ENCODE results near the gene LY6G6D. TPM values are rescaled to one million over a fixed set of nuclear protein-coding genes. Genes with fewer than 3 reads are reported as not detected.

LY6G6D gene
- total RNA-seq, 3 donors from 2014 or later (not counting 1 experiment from before 2014, with no cell fraction given), result 0.94 TPM; not detected in 2

- no peaks in the 10 kb centered on the region for H3K27me3 Mint-ChIP-seq (ENCODE audit: low read depth in 2 of 2)
These were observed 48.4 kb downstream of the LY6G6D start for GRCh38 chr6:31763619-31763940.

DNA sequence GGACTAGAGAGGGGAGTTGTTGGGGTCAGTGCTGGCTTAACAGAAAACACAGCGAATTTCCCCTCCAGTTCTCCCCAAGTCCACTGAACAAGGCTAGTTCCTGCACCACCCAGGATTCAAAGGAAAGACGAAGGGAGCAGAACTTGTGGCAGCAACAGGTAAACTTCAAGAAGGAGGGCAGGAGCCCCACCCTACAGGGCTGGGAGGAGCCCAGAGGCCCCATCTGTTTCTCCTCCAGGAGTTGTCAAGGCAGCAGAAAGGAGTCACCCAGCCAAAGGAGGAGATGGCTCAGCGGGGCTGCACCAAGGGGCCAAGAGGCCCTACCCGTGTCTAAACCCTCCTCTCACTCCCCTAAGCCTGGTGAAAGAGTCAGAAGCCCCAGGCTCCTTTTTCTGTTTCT, 49.0 kb downstream of the LY6G6D start:
- Histone ChIP-seq H3K27me3 (ENCODE audit: control insufficient read depth, insufficient read depth, low read length) (no peaks in the 10 kb centered on the region), H3K4me3 (ENCODE audit: low read length) (no peak overlapping the region), H3K9me3 (ENCODE audit: control insufficient read depth, insufficient read depth, low read length) (no peaks in the 10 kb centered on the region), H3K27ac (ENCODE audit: low read length) (no peak overlapping the region), H3K4me1 (ENCODE audit: control insufficient read depth, insufficient read depth, low read length) (no peaks in the 10 kb centered on the region), H3K36me3 (ENCODE audit: control insufficient read depth, insufficient read depth, low read length) (peaks cover 3% of the 10 kb centered on the region)
- Mint-ChIP-seq H3K4me3 (no peak overlapping the region), H3K9me3 (no peaks in the 10 kb centered on the region), H3K4me1 (peaks cover 0 to 10% of the 10 kb centered on the region in 2 donors), H3K27me3 (ENCODE audit: low read depth in 2 of 2) (no peaks in the 10 kb centered on the region), H3K27ac (no peak overlapping the region), H3K36me3 (no peaks in the 10 kb centered on the region)
- DNase-seq (no peak), ATAC-seq (no peak)
- WGBS (ENCODE audit: insufficient coverage), result 95% methylated on average over 3 of the region's 4 CpGs
- TF ChIP-seq, protein P1, sequence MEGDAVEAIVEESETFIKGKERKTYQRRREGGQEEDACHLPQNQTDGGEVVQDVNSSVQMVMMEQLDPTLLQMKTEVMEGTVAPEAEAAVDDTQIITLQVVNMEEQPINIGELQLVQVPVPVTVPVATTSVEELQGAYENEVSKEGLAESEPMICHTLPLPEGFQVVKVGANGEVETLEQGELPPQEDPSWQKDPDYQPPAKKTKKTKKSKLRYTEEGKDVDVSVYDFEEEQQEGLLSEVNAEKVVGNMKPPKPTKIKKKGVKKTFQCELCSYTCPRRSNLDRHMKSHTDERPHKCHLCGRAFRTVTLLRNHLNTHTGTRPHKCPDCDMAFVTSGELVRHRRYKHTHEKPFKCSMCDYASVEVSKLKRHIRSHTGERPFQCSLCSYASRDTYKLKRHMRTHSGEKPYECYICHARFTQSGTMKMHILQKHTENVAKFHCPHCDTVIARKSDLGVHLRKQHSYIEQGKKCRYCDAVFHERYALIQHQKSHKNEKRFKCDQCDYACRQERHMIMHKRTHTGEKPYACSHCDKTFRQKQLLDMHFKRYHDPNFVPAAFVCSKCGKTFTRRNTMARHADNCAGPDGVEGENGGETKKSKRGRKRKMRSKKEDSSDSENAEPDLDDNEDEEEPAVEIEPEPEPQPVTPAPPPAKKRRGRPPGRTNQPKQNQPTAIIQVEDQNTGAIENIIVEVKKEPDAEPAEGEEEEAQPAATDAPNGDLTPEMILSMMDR (IDR thresholded peaks at IDR 0.05), result no peak
- intact Hi-C loops (cut with micrococcal nuclease), result no loop called here

More at GRCh38 chr6:31763619-31763940, 48.4 kb downstream of the LY6G6D start:
- ATAC-seq, result no peak
- TF ChIP-seq, protein P1 (IDR thresholded peaks at IDR 0.05), result no peak
- peaks cover 3% of the 10 kb centered on the region for H3K36me3 ChIP-seq (ENCODE audit: control insufficient read depth, insufficient read depth, low read length)
- no peak for DNase-seq
- no peaks in the 10 kb centered on the region for H3K4me1 ChIP-seq (ENCODE audit: control insufficient read depth, insufficient read depth, low read length)
- no peak overlapping the region for H3K27ac ChIP-seq (ENCODE audit: low read length)
- no peaks in the 10 kb centered on the region for H3K9me3 ChIP-seq (ENCODE audit: control insufficient read depth, insufficient read depth, low read length)
- no peaks in the 10 kb centered on the region for H3K27me3 ChIP-seq (ENCODE audit: control insufficient read depth, insufficient read depth, low read length)
- 88% methylated on average over 1 of the region's 1 CpG for WGBS (ENCODE audit: insufficient coverage)
- peaks cover 0 to 10% of the 10 kb centered on the region in 2 donors for H3K4me1 Mint-ChIP-seq
- H3K27ac Mint-ChIP-seq, result no peak overlapping the region
- no peaks in the 10 kb centered on the region for H3K9me3 Mint-ChIP-seq
- no peak overlapping the region for H3K4me3 Mint-ChIP-seq
- intact Hi-C loops (cut with micrococcal nuclease), result no loop called here
- no peak overlapping the region for H3K4me3 ChIP-seq (ENCODE audit: low read length)
- H3K36me3 Mint-ChIP-seq, result no peaks in the 10 kb centered on the region

GRCh38 chr6:31765559-31765909, 50.4 kb downstream of the LY6G6D start:
- Mint-ChIP-seq H3K4me1 (peaks cover 6 to 17% of the 10 kb centered on the region in 2 donors), H3K9me3 (no peaks in the 10 kb centered on the region), H3K27me3 (ENCODE audit: low read depth in 2 of 2) (no peaks in the 10 kb centered on the region), H3K4me3 (no peak overlapping the region), H3K27ac (no peak overlapping the region), H3K36me3 (no peaks in the 10 kb centered on the region)
- Histone ChIP-seq H3K9me3 (ENCODE audit: control insufficient read depth, insufficient read depth, low read length) (no peaks in the 10 kb centered on the region), H3K27ac (ENCODE audit: low read length) (no peak overlapping the region), H3K36me3 (ENCODE audit: control insufficient read depth, insufficient read depth, low read length) (peaks cover 3% of the 10 kb centered on the region), H3K27me3 (ENCODE audit: control insufficient read depth, insufficient read depth, low read length) (no peaks in the 10 kb centered on the region), H3K4me1 (ENCODE audit: control insufficient read depth, insufficient read depth, low read length) (peaks cover 9% of the 10 kb centered on the region), H3K4me3 (ENCODE audit: low read length) (no peak overlapping the region)
- intact Hi-C loops (cut with micrococcal nuclease), result no loop called here
- WGBS (ENCODE audit: insufficient coverage), result 88% methylated on average over 6 of the region's 9 CpGs
- DNase-seq (no peak), ATAC-seq (no peak)
- TF ChIP-seq, protein P1 (IDR thresholded peaks at IDR 0.05), result no peak
